Vein endothelial cell (primary cell): ENCODE measurements around the gene DNAH3. TPM values are rescaled to one million over a fixed set of nuclear protein-coding genes. Genes with fewer than 3 reads are reported as not detected.

Source experiments
- total RNA-seq: library from RNA; depleted of rRNA; stranded (reverse); fragments of >200 nt; gene quantifications from 2 replicates; pipeline ENCODE4 v1.2.3, GENCODE V29; 2012

DNAH3 gene
- under 0.01 TPM in 1 of 2 replicates, not detected in the other for total RNA-seq

GRCh38 chr16:21150375-21151001, at the start of gene DNAH3:
Gene DNAH3, minus strand, starts transcription at chr16:21150846. Its CDS starts 527 bp downstream, at chr16:21150319.

GRCh38 chr16:21158208-21159110, 7.8 kb upstream of the DNAH3 start, which contains the start of gene LDAF1:
Gene LDAF1, plus strand, starts transcription at chr16:21158674. Its CDS starts 2,509 bp downstream, at chr16:21161183.

DNA sequence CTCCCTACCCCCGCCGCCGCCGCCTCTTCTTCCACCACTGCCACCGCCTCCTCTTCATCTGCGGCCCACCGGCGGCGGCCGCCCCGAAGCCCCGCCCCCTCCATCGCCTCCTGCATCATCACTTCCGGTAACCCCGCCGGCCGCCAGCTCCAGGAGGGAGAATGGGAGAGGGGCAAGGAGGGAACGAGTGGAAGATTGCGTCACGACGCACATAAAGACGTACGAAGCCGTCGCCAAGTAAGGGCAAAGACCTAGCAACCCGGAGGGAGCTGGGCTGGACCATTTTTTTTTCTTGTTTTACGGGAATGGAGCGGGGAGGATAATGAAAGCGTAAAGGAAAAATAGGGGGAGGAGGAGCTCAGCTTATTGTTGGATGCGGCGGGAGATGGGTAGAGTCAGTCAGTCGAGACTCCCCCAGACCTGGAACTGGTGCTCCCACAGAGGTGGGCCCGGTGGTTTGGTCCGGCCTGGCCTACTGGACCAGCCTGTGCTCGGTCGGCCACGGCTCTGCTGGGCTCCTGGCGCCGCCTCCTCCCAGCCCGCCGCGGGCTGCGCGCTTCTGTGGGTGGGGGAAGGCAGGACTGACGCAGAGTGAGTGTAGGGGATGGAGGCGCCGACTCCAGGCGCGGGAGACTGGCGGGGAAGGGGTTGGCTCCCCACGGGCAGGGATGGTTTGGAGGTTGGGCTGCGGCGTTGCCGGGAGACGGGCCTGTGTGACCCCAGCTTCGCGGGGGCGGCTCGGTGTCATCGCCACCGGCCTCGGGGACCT, 250.2 kb downstream of the DNAH3 start, which contains the start of the genes DCUN1D3 and LYRM1:
Gene DCUN1D3 (minus strand): TSS at position 60 of the 769 bp plus-strand sequence. CDS start 37,820 bp downstream, outside the sequence.
Gene LYRM1 (plus strand): TSS at position 473 of the 769 bp plus-strand sequence. CDS start 14,785 bp downstream, outside the sequence.

Other genes with a start within 250 kb of the DNAH3 start
- gene LDAF1, start 7.8 kb upstream of the DNAH3 start, total RNA-seq, result 28.8 and 48.3 TPM in 2 replicates
- gene ZP2, start 60.7 kb upstream of the DNAH3 start, total RNA-seq, result not detected in 2 replicates
- not detected in 2 replicates for gene ANKS4B, start 82.9 kb upstream of the DNAH3 start, total RNA-seq
- gene CRYM, start 127.4 kb upstream of the DNAH3 start, total RNA-seq, result not detected in 2 replicates